ENCODE measurements around the gene SMPX.

DNA sequence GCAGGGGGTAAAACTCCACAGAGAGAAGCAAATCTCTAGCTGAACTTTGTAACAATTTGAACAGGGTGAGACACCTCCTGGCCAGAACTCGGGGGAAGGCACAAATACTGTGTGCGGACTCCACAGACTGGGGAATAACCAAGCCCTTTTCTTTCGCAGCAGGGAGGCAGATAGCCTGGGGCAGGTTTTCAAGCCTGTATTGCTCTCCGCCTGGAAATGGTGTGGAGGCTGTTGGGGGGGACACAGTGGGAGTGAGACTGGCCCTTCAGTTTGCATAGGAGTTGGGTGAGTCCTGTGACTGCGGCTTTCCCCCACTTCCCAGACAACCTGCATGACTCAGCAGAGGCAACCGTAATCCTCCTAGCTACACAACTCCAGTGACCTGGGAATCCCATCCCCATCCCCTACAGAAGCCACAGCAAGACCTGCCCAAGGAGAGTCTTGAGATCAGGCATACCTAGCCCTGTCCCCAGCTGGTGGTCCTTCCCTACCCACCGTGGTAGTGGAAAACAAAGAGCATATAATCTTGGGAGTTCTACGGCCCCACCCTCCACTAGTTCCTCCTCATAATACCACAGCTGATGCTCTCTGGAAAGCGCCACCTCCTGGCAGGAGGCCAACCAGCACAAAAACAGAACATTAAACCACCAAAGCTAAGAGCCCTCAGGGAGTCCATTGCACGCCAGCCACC lies 12.9 kb upstream of the SMPX start:
- no peak for TF ChIP-seq SIN3A (IDR thresholded peaks at IDR 0.05; ENCODE audit: borderline replicate concordance, insufficient read depth, low read length)
- TF ChIP-seq, protein P1, sequence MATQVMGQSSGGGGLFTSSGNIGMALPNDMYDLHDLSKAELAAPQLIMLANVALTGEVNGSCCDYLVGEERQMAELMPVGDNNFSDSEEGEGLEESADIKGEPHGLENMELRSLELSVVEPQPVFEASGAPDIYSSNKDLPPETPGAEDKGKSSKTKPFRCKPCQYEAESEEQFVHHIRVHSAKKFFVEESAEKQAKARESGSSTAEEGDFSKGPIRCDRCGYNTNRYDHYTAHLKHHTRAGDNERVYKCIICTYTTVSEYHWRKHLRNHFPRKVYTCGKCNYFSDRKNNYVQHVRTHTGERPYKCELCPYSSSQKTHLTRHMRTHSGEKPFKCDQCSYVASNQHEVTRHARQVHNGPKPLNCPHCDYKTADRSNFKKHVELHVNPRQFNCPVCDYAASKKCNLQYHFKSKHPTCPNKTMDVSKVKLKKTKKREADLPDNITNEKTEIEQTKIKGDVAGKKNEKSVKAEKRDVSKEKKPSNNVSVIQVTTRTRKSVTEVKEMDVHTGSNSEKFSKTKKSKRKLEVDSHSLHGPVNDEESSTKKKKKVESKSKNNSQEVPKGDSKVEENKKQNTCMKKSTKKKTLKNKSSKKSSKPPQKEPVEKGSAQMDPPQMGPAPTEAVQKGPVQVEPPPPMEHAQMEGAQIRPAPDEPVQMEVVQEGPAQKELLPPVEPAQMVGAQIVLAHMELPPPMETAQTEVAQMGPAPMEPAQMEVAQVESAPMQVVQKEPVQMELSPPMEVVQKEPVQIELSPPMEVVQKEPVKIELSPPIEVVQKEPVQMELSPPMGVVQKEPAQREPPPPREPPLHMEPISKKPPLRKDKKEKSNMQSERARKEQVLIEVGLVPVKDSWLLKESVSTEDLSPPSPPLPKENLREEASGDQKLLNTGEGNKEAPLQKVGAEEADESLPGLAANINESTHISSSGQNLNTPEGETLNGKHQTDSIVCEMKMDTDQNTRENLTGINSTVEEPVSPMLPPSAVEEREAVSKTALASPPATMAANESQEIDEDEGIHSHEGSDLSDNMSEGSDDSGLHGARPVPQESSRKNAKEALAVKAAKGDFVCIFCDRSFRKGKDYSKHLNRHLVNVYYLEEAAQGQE (IDR thresholded peaks at IDR 0.05; ENCODE audit: insufficient read depth in 1 of 2, low read depth in 2 of 2, low read length in 2 of 2) = no peak

All from PFSK-1 (cell line).